ENCODE results near the gene PPM1E.
"Not testable (repeated sequence)": the region's sequence is repeated elsewhere in the genome, so short reads cannot be mapped to it uniquely, and the experiment has no call there.

- not testable (repeated sequence) for TF ChIP-seq POLR2AphosphoS5 (IDR thresholded peaks at IDR 0.05); CTCF (IDR thresholded peaks at IDR 0.05); POLR2A (IDR thresholded peaks at IDR 0.05); EP300 (IDR thresholded peaks at IDR 0.05; ENCODE audit: low read depth)
Measured at GRCh38 chr17:58846413-58846812, 90.8 kb downstream of the PPM1E start.

Measured in transverse colon (tissue), 4 donors.